ENCODE results near the gene LPIN1.

Gene LPIN1

DNA sequence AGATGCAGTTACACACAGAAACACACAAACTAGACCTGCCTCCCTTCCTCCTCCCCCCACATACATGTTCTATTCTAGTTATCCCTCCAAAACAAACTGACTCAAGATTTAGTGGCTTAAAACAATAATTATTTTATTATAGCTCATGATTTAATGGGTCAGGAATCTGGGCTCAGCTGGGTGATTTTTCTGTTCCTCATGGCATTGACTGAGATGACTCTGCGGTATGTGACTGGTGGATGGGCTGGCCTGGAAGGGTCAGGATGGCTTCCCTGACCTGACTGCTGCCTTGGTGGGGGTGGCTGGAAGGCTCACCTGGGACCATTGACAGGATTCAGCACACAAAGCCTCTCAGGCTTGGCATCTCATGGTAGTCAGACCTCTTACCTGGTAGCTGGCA lies 42.7 kb upstream of the LPIN1 start:
- H3K27ac ChIP-seq (ENCODE audit: insufficient read depth, low read length, poor library complexity, severe bottlenecking), result no peak overlapping the region
- no peaks in the 10 kb centered on the region for H3K4me1 ChIP-seq (ENCODE audit: control insufficient read depth, insufficient read depth, low read length, poor library complexity, severe bottlenecking)
- H3K27me3 ChIP-seq (replicated peaks; ENCODE audit: control insufficient read depth, insufficient read depth, low read length, poor library complexity, severe bottlenecking), result no peaks in the 10 kb centered on the region
- no peaks in the 10 kb centered on the region for H3K36me3 ChIP-seq (ENCODE audit: control insufficient read depth, insufficient read depth, low read length)
- no peak for DNase-seq
- H3K4me3 ChIP-seq (ENCODE audit: insufficient read depth, low read depth, low read length, poor library complexity, severe bottlenecking), result no peak overlapping the region
- H3K9me3 ChIP-seq (ENCODE audit: control insufficient read depth, low read length), result no peaks in the 10 kb centered on the region

- DNase-seq, result no peak
- Histone ChIP-seq H3K4me1 (ENCODE audit: control insufficient read depth, insufficient read depth, low read length, poor library complexity, severe bottlenecking) (no peaks in the 10 kb centered on the region), H3K27me3 (replicated peaks; ENCODE audit: control insufficient read depth, insufficient read depth, low read length, poor library complexity, severe bottlenecking) (no peaks in the 10 kb centered on the region), H3K27ac (ENCODE audit: insufficient read depth, low read length, poor library complexity, severe bottlenecking) (no peak overlapping the region), H3K9me3 (ENCODE audit: control insufficient read depth, low read length) (no peaks in the 10 kb centered on the region), H3K36me3 (ENCODE audit: control insufficient read depth, insufficient read depth, low read length) (no peaks in the 10 kb centered on the region), H3K4me3 (ENCODE audit: insufficient read depth, low read depth, low read length, poor library complexity, severe bottlenecking) (no peak overlapping the region)
Measured at GRCh38 chr2:11705063-11705462, 41.4 kb upstream of the LPIN1 start.

GRCh38 chr2:11705711-11706110 lies 40.7 kb upstream of the LPIN1 start:
- H3K36me3 ChIP-seq (ENCODE audit: control insufficient read depth, insufficient read depth, low read length), result no peaks in the 10 kb centered on the region
- H3K27me3 ChIP-seq (replicated peaks; ENCODE audit: control insufficient read depth, insufficient read depth, low read length, poor library complexity, severe bottlenecking), result no peaks in the 10 kb centered on the region
- no peak for DNase-seq
- H3K4me3 ChIP-seq (ENCODE audit: insufficient read depth, low read depth, low read length, poor library complexity, severe bottlenecking), result no peak overlapping the region
- no peak overlapping the region for H3K27ac ChIP-seq (ENCODE audit: insufficient read depth, low read length, poor library complexity, severe bottlenecking)
- no peaks in the 10 kb centered on the region for H3K9me3 ChIP-seq (ENCODE audit: control insufficient read depth, low read length)
- H3K4me1 ChIP-seq (ENCODE audit: control insufficient read depth, insufficient read depth, low read length, poor library complexity, severe bottlenecking), result no peaks in the 10 kb centered on the region

DNA sequence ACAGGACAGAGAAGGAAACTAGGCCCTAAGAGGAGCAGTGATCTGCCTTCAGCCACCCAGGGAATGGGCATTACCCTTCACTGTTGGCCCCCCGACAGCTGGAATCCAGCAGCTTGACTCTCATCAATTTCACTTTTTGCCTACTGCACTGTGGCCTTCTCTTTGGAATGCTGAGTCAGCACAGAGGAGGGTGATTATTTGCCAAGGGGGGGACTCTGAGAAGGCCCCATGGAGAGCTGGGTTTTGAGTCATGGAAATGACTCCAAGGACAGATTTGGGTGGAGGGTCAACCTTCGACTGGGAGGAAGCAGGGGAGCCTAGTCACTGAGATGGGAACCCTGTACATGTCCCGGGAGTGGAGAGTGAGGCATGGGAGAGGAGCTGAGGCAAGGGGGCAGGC lies 38.3 kb upstream of the LPIN1 start:
- H3K27ac ChIP-seq (ENCODE audit: insufficient read depth, low read length, poor library complexity, severe bottlenecking), result no peak overlapping the region

DNA sequence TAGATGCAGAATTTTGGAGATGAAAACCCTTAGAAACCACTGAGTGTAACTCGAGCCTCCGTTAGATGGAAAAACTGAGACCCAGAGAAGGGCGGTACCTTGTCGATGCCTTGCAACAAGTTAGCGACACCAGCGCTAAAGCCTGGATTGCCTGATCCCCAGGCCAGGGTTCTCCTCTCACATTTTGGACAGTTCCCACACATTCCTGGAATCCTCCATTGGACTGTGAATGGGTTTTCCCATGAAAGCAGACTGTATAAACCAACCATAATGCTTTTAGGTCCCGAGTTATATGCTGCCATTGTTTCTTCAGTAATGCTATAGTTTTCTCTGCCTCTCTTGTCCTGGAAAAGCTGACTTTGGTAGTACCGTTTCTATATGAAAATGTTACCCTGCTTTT lies 37.1 kb upstream of the LPIN1 start:
- H3K9me3 ChIP-seq (ENCODE audit: control insufficient read depth, low read length), result no peaks in the 10 kb centered on the region
- no peaks in the 10 kb centered on the region for H3K4me1 ChIP-seq (ENCODE audit: control insufficient read depth, insufficient read depth, low read length, poor library complexity, severe bottlenecking)
- H3K36me3 ChIP-seq (ENCODE audit: control insufficient read depth, insufficient read depth, low read length), result no peaks in the 10 kb centered on the region
- no peaks in the 10 kb centered on the region for H3K27me3 ChIP-seq (replicated peaks; ENCODE audit: control insufficient read depth, insufficient read depth, low read length, poor library complexity, severe bottlenecking)
- no peak for DNase-seq
- no peak overlapping the region for H3K4me3 ChIP-seq (ENCODE audit: insufficient read depth, low read depth, low read length, poor library complexity, severe bottlenecking)
- H3K27ac ChIP-seq (ENCODE audit: insufficient read depth, low read length, poor library complexity, severe bottlenecking), result no peak overlapping the region

More for the DNA sequence above, 38.3 kb upstream of the LPIN1 start:
- no peaks in the 10 kb centered on the region for H3K9me3 ChIP-seq (ENCODE audit: control insufficient read depth, low read length)
- no peaks in the 10 kb centered on the region for H3K27me3 ChIP-seq (replicated peaks; ENCODE audit: control insufficient read depth, insufficient read depth, low read length, poor library complexity, severe bottlenecking)
- H3K4me1 ChIP-seq (ENCODE audit: control insufficient read depth, insufficient read depth, low read length, poor library complexity, severe bottlenecking), result no peaks in the 10 kb centered on the region
- DNase-seq, result no peak
- H3K36me3 ChIP-seq (ENCODE audit: control insufficient read depth, insufficient read depth, low read length), result no peaks in the 10 kb centered on the region
- H3K4me3 ChIP-seq (ENCODE audit: insufficient read depth, low read depth, low read length, poor library complexity, severe bottlenecking), result no peak overlapping the region

- Histone ChIP-seq H3K9me3 (ENCODE audit: control insufficient read depth, low read length) (no peaks in the 10 kb centered on the region), H3K4me1 (ENCODE audit: control insufficient read depth, insufficient read depth, low read length, poor library complexity, severe bottlenecking) (no peaks in the 10 kb centered on the region), H3K36me3 (ENCODE audit: control insufficient read depth, insufficient read depth, low read length) (no peaks in the 10 kb centered on the region), H3K27me3 (replicated peaks; ENCODE audit: control insufficient read depth, insufficient read depth, low read length, poor library complexity, severe bottlenecking) (no peaks in the 10 kb centered on the region), H3K27ac (ENCODE audit: insufficient read depth, low read length, poor library complexity, severe bottlenecking) (no peak overlapping the region), H3K4me3 (ENCODE audit: insufficient read depth, low read depth, low read length, poor library complexity, severe bottlenecking) (no peak overlapping the region)
- no peak for DNase-seq
Measured at GRCh38 chr2:11710210-11710609, 36.2 kb upstream of the LPIN1 start.

GRCh38 chr2:11710632-11711353 lies 35.6 kb upstream of the LPIN1 start:
- Histone ChIP-seq H3K36me3 (ENCODE audit: control insufficient read depth, insufficient read depth, low read length) (no peaks in the 10 kb centered on the region), H3K27me3 (replicated peaks; ENCODE audit: control insufficient read depth, insufficient read depth, low read length, poor library complexity, severe bottlenecking) (no peaks in the 10 kb centered on the region), H3K4me1 (ENCODE audit: control insufficient read depth, insufficient read depth, low read length, poor library complexity, severe bottlenecking) (no peaks in the 10 kb centered on the region), H3K4me3 (ENCODE audit: insufficient read depth, low read depth, low read length, poor library complexity, severe bottlenecking) (no peak overlapping the region), H3K9me3 (ENCODE audit: control insufficient read depth, low read length) (no peaks in the 10 kb centered on the region), H3K27ac (ENCODE audit: insufficient read depth, low read length, poor library complexity, severe bottlenecking) (no peak overlapping the region)
- DNase-seq, result no peak

GRCh38 chr2:11711354-11711716 lies 35.1 kb upstream of the LPIN1 start:
- Histone ChIP-seq H3K4me3 (ENCODE audit: insufficient read depth, low read depth, low read length, poor library complexity, severe bottlenecking) (no peak overlapping the region), H3K27me3 (replicated peaks; ENCODE audit: control insufficient read depth, insufficient read depth, low read length, poor library complexity, severe bottlenecking) (no peaks in the 10 kb centered on the region), H3K27ac (ENCODE audit: insufficient read depth, low read length, poor library complexity, severe bottlenecking) (no peak overlapping the region), H3K9me3 (ENCODE audit: control insufficient read depth, low read length) (no peaks in the 10 kb centered on the region), H3K4me1 (ENCODE audit: control insufficient read depth, insufficient read depth, low read length, poor library complexity, severe bottlenecking) (no peaks in the 10 kb centered on the region), H3K36me3 (ENCODE audit: control insufficient read depth, insufficient read depth, low read length) (no peaks in the 10 kb centered on the region)
- DNase-seq, result no peak

GRCh38 chr2:11711751-11712150 lies 34.7 kb upstream of the LPIN1 start:
- no peaks in the 10 kb centered on the region for H3K36me3 ChIP-seq (ENCODE audit: control insufficient read depth, insufficient read depth, low read length)
- H3K27me3 ChIP-seq (replicated peaks; ENCODE audit: control insufficient read depth, insufficient read depth, low read length, poor library complexity, severe bottlenecking), result no peaks in the 10 kb centered on the region
- no peak overlapping the region for H3K27ac ChIP-seq (ENCODE audit: insufficient read depth, low read length, poor library complexity, severe bottlenecking)
- H3K9me3 ChIP-seq (ENCODE audit: control insufficient read depth, low read length), result no peaks in the 10 kb centered on the region
- no peaks in the 10 kb centered on the region for H3K4me1 ChIP-seq (ENCODE audit: control insufficient read depth, insufficient read depth, low read length, poor library complexity, severe bottlenecking)
- no peak overlapping the region for H3K4me3 ChIP-seq (ENCODE audit: insufficient read depth, low read depth, low read length, poor library complexity, severe bottlenecking)
- DNase-seq, result no peak

GRCh38 chr2:11712866-11713265 lies 33.6 kb upstream of the LPIN1 start:
- no peak overlapping the region for H3K27ac ChIP-seq (ENCODE audit: insufficient read depth, low read length, poor library complexity, severe bottlenecking)
- H3K27me3 ChIP-seq (replicated peaks; ENCODE audit: control insufficient read depth, insufficient read depth, low read length, poor library complexity, severe bottlenecking), result peaks cover 4% of the 10 kb centered on the region
- no peaks in the 10 kb centered on the region for H3K4me1 ChIP-seq (ENCODE audit: control insufficient read depth, insufficient read depth, low read length, poor library complexity, severe bottlenecking)
- DNase-seq, result no peak
- no peaks in the 10 kb centered on the region for H3K36me3 ChIP-seq (ENCODE audit: control insufficient read depth, insufficient read depth, low read length)
- no peaks in the 10 kb centered on the region for H3K9me3 ChIP-seq (ENCODE audit: control insufficient read depth, low read length)
- no peak overlapping the region for H3K4me3 ChIP-seq (ENCODE audit: insufficient read depth, low read depth, low read length, poor library complexity, severe bottlenecking)
